Adipocyte (in vitro differentiated cells): ENCODE data around the gene INO80B.

Experiments used
- DNase-seq: peaks from one replicate; pipeline ENCODE4 v3.0.0-alpha.2; 2015; ENCODE audit warnings: low read depth
- H3K27me3 ChIP-seq: replicated peaks from 2 replicates; pipeline ENCODE4 v1.7.0; 2013; ENCODE audit warnings: mild to moderate bottlenecking, low read length, moderate library complexity; ENCODE audit not compliant: control insufficient read depth, insufficient read depth
- H3K36me3 ChIP-seq: 2 replicates; pipeline ENCODE4 v1.7.0; 2013; ENCODE audit warnings: low read length, mild to moderate bottlenecking, moderate library complexity; ENCODE audit not compliant: control insufficient read depth, insufficient read depth, severe bottlenecking
- H3K4me1 ChIP-seq: 2 replicates; pipeline ENCODE4 v1.7.0; 2013; ENCODE audit warnings: mild to moderate bottlenecking, low read length, moderate library complexity; ENCODE audit not compliant: control insufficient read depth, insufficient read depth
- H3K4me3 ChIP-seq: 2 replicates; pipeline ENCODE4 v1.7.0; 2013; ENCODE audit warnings: mild to moderate bottlenecking, low read length, moderate library complexity
- H3K9ac ChIP-seq: 2 replicates; pipeline ENCODE4 v1.7.0; 2013; ENCODE audit warnings: mild to moderate bottlenecking, low read length, moderate library complexity
- H3K9me3 ChIP-seq: 2 replicates; pipeline ENCODE4 v1.7.0; 2013; ENCODE audit warnings: mild to moderate bottlenecking, low read length, moderate library complexity; ENCODE audit not compliant: control insufficient read depth

The INO80B gene

DNA sequence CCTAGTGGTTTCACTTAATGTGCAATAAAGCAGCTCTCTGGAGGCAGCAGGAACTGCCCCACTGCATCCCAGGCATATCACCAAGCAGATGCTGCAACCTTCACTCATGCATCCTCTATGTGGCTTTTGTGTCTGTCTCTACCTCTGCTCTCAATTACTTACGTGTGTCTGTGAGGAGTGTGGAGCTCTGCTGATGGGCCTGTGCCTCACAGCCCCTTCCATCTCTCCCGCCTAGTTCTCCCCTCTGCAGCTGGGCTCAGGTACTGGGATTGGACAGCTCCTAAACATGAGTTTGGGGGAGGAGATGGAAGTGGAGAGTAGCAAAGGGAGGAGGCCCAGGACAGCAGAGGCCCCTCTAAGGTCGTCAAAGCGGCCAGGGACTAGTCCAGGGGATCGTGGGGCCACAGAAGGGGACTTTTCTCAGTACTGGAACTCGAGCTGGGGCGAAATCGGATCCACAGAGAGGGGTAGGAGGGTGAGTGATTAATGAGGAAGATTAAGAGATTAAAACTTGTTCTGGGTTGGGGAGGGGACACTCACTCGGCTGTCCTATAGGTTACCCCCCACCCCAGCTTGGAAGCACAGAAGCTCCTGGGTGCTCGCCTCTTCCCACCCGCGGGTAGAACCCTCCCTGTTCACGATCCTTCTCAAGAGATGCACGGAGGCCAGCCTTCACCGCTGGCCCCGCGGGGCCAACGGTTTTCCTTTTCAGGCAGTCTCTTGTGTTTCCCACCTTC lies 46.6 kb downstream of the INO80B start:
- peak overlapping the region; percentile 96 for H3K4me3 ChIP-seq
- H3K9ac ChIP-seq, result peak overlapping the region; percentile 94
- H3K4me1 ChIP-seq, result peaks cover 53% of the 10 kb centered on the region
- no peak for DNase-seq
- H3K27me3 ChIP-seq, result no peaks in the 10 kb centered on the region
- H3K36me3 ChIP-seq, result peaks cover 18% of the 10 kb centered on the region
- H3K9me3 ChIP-seq, result no peaks in the 10 kb centered on the region

DNA sequence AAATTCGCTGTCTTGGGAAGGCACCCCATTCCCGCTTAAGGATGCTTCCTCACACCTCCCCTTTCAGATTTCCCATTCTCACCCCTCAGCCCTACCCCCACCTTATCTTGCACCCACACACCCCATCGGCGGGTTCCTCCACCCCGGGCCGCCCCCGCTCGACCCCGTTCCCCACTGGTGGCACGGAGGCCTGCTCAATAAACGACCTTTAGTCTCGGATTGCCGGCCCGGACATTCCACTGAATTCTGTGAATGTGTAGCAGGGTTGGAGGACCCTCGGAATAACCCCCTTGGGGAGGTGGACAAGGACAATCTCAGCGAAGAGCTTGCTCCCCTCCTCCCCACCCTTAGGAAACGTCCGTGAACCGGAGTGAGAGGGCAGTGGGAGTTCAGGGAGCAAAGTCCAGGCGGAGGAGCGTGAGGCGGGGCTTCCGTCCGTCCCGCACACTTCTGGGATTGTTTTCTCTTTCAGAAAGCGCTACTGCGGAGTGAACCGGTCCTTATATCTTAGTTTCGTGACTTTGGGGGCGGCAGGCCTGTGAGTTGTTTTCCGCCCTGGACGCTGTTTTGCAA lies 47.3 kb downstream of the INO80B start:
- peaks cover 58% of the 10 kb centered on the region for H3K4me1 ChIP-seq
- H3K36me3 ChIP-seq, result peaks cover 18% of the 10 kb centered on the region
- no peaks in the 10 kb centered on the region for H3K9me3 ChIP-seq
- peak overlapping the region; percentile 96 for H3K4me3 ChIP-seq
- peak overlapping the region; percentile 94 for H3K9ac ChIP-seq
- no peak for DNase-seq
- H3K27me3 ChIP-seq, result no peaks in the 10 kb centered on the region

DNA sequence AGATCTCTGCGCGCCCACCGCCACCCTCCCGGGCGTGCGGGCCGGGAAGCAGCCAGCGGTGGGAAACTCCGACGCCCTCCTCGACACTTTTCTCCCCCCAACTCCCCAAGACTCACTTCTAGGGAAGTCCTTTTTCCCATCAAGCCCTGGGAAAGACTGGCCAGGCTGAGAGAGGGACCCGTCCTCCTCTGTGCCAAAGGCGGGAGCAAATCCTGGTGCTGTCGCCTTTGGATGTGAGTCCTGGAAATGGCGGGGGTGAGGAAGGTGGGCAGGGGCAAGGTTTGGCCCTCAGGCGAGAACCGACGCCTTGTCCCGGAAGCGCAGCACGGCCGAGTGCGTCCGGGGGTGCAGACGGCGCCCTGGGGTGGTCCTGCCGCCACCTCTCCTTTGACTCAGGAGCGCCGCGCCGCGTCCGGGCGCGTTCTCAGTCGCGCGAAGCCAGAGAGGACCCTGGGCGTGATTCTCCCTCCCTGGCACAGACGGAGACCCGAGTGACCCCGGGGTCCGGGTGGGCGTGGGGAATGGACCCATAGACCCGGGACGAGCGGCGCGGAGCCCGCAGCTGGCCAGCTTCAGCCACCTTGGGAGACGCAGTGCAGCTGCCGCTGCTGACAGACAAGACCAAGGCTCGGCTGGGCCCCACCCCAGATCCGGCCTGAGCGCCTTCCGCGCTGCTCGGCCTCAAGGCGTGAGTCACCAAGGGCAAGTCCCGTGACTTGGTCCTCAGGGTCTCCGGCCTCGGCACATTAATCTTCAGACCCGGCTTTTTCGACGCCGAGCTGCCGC lies 48.0 kb downstream of the INO80B start:
- peak overlapping the region; percentile 94 for H3K9ac ChIP-seq
- peak overlapping the region; percentile 96 for H3K4me3 ChIP-seq
- no peaks in the 10 kb centered on the region for H3K27me3 ChIP-seq
- peaks cover 53% of the 10 kb centered on the region for H3K4me1 ChIP-seq
- peaks cover 18% of the 10 kb centered on the region for H3K36me3 ChIP-seq
- DNase-seq, result peak; percentile 91
- H3K9me3 ChIP-seq, result no peaks in the 10 kb centered on the region

DNA sequence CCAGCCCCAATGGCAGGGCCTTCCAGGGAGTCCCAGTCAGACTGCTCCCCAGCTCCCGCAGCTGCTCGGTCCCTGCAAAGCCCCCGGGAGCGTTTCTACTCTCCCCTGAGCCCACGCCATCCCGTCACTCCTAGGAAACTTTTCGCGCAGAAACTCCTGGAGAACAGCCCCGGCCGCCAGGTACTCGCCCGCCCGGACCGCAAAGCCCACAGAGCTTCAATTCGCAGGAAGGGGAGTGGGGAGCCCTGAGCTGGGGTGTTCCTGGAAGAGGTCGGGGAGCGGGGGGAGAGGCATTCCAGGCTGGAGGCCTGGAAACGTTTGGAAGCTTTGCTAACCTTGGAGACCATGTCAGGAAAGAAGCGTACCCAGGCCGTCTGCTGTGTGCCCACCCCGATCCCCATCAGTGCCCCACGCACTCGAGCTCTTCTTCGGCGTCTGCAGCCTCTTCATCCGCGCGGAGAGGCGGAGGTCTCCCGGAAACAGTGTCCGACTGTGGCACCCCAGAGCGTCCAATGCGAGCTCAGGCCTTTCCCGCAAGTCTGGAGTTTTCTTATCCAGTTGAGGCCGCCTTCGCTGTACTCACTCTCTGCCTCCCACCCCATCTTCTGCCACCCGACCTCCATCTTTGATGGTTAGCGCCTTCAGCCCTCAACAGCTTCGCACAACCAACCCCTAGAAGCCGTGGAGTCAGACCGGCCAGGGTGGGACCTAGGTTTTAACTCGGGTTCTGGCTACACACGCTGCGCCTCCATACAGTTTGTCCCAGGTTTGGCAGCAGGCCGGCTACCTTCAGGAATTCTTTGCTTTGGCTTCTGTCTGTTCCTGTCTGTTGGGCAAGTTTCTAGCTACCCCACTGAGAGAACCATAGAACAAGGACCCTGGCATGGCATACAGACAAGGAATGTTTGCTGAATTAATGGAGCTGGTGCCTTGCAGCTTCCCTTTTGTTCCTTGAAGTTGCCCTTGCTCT lies 48.9 kb downstream of the INO80B start:
- DNase-seq, result peak; percentile 14
- Histone ChIP-seq H3K4me3 (peak overlapping the region; percentile 96), H3K4me1 (peaks cover 49% of the 10 kb centered on the region), H3K9me3 (no peaks in the 10 kb centered on the region), H3K27me3 (no peaks in the 10 kb centered on the region), H3K9ac (peak overlapping the region; percentile 94), H3K36me3 (peaks cover 18% of the 10 kb centered on the region)

DNA sequence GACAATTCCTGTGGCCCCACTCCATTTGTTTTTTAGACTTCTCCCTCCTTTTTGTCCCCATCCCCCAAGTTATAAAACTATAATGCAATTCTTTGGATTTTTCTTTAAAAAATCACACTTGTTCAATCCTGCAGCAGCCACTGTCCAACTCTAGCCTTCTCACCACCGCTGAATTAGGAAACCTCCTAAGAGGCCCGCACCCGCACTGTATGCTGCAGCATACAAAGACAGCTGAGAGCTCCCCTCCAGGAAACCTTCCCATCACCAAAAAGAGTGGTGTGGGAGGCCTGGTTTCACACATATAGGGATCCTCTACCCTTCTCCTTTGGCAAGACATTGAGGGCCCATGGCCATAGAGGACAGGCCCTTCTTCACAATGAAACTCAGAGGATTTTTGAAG lies 49.7 kb downstream of the INO80B start:
- peak; percentile 5 for DNase-seq
- peaks cover 18% of the 10 kb centered on the region for H3K36me3 ChIP-seq
- peak overlapping the region; percentile 94 for H3K9ac ChIP-seq
- no peaks in the 10 kb centered on the region for H3K9me3 ChIP-seq
- H3K27me3 ChIP-seq, result no peaks in the 10 kb centered on the region
- peak overlapping the region; percentile 96 for H3K4me3 ChIP-seq
- H3K4me1 ChIP-seq, result peaks cover 44% of the 10 kb centered on the region

DNA sequence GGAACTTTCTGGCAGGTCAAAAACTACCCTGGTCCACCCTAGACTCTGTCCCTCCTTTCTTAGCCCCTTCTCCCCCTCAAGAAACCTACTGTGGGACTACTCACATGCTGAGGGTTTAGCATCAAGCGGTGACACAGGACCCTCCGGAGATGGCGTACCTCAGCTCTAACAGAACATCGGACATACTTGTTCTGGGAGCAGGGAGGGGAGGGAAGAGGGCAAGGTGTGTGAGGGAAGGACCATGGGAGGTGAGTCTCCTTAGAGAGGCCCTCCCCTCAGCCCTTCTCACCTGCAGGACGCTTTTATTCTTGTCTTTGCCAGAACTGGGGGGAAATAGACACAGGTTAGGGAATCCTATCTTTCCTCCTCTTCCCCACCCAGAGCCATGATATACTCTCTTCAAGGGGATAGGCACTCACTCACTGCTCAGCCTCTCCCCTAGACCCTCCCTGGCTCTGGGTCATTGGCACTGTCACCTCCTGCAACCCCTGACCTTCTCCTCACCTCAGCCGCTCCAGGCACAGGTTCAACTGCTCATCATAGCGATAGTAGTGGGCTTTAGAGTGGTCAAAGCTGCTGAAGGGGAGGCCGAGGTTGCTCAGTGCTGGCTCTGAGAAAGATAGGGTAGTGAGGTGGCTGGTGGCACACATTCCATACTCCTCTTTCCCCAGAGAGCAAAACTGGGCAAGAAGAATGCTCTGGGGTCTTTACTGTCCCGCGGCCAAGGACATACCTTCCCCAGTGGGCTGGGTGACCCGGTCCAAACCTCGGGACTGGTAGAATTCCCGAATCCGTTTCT lies 50.8 kb downstream of the INO80B start:
- Histone ChIP-seq H3K36me3 (peaks cover 18% of the 10 kb centered on the region), H3K4me3 (peak overlapping the region; percentile 96), H3K9me3 (no peaks in the 10 kb centered on the region), H3K9ac (peak overlapping the region; percentile 94), H3K4me1 (peaks cover 44% of the 10 kb centered on the region), H3K27me3 (peaks cover 4% of the 10 kb centered on the region)
- DNase-seq, result no peak

DNA sequence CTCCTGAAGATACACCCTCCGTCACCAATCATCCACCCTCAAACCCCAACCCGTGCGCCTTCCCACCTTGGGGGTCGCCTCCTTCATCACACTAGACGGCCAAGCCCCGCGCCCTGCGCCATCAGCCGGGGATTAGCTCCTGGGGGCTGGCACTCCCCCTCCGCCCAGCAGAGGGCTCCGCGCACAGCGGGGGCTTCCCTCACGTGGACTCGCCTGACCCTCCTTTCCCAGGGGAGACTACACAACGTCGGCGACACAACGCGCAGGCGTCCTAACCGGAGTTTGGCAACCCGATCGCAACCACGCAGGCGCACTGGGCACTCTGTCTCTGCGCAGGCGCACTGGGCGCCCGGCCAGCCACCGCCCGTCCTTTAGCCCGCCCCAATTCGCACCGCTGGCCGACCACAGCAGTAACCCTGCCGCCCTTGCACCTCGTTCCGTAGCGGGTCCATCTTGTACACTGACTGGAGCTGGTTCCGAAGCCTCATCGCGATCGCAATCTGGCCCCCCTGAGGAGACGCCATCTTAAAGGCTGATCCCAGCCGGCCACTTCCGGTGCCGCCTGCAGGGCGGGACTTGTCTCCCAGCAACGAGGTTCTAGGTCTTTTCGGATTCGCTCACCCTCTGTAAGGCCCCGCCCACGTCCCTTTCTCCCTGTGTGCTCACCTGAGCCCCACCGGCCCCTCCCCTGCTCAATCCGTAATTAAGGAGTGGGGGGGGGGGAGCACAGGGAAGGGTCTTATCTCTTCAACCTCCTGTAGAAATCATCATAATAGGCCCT lies 52.4 kb downstream of the INO80B start, which contains the start of gene PCGF1:
PCGF1 (minus strand) TSS at position 551 of the 781 bp plus-strand sequence; CDS start at position 524, 27 bp downstream.
- H3K4me1 ChIP-seq, result peaks cover 44% of the 10 kb centered on the region
- peak within 1 kb of the TSS; percentile 96 for H3K4me3 ChIP-seq
- H3K36me3 ChIP-seq, result peaks cover 18% of the 10 kb centered on the region
- no peaks in the 10 kb centered on the region for H3K9me3 ChIP-seq
- peaks cover 20% of the 10 kb centered on the region for H3K27me3 ChIP-seq
- peak; percentile 99 for DNase-seq
- peak within 1 kb of the TSS; percentile 99 for H3K9ac ChIP-seq
